SK-N-SH (cell line): ENCODE data around the gene BDNF.

ENCODE experiments used
- CTCF ChIP-seq: fragments of 200-600 bp; sonication (generic); IDR thresholded peaks from 2 replicates; pipeline ENCODE4 v1.6.1; 2017; ENCODE audit warnings: antibody characterized with exemption, mild to moderate bottlenecking, moderate library complexity
- EP300 ChIP-seq, 2 experiments: IDR thresholded peaks; 2 replicates each; pipeline versions ENCODE4 v1.4.0 to v1.6.1; 2012; ENCODE audit warnings: borderline replicate concordance in 1 of 2, low read depth in 1 of 2, low read length in 1 of 2
- EZH2phosphoT487 ChIP-seq: fragments of 200-600 bp; sonication (generic); IDR thresholded peaks from 2 replicates; pipeline ENCODE4 v1.6.1; 2017; ENCODE audit warnings: low read depth, mixed run types, mild to moderate bottlenecking, antibody characterized with exemption, moderate library complexity, borderline replicate concordance
- FOSL2 ChIP-seq: IDR thresholded peaks from 2 replicates; pipeline ENCODE4 v1.4.0; 2012; ENCODE audit warnings: low read depth, mild to moderate bottlenecking, moderate library complexity, borderline replicate concordance
- MXI1 ChIP-seq: IDR thresholded peaks from 2 replicates; pipeline ENCODE4 v1.6.1; 2012; ENCODE audit warnings: mild to moderate bottlenecking, low read depth, low read length, improper control_type of control experiment
- POLR2AphosphoS5 ChIP-seq: IDR thresholded peaks from 2 replicates; pipeline ENCODE4 v1.6.1; 2012; ENCODE audit warnings: low read depth, low read length
- RAD21 ChIP-seq: IDR thresholded peaks from 2 replicates; pipeline ENCODE4 v1.6.1; 2012; ENCODE audit warnings: mild to moderate bottlenecking, low read length
- REST ChIP-seq: IDR thresholded peaks from 2 replicates; pipeline ENCODE4 v1.6.1; 2012; ENCODE audit warnings: mild to moderate bottlenecking, low read depth, low read length, moderate library complexity
- RFX5 ChIP-seq: IDR thresholded peaks from 2 replicates; pipeline ENCODE4 v1.6.1; 2012; ENCODE audit warnings: mild to moderate bottlenecking, improper control_type of control experiment, low read length
- RXRA ChIP-seq: IDR thresholded peaks from 2 replicates; pipeline ENCODE4 v1.4.0; 2012; ENCODE audit warnings: low read depth, mild to moderate bottlenecking, borderline replicate concordance
- TEAD4 ChIP-seq: IDR thresholded peaks from 2 replicates; pipeline ENCODE4 v1.4.0; 2012; ENCODE audit warnings: mild to moderate bottlenecking, borderline replicate concordance; ENCODE audit not compliant: insufficient read depth
- USF1 ChIP-seq: IDR thresholded peaks from 2 replicates; pipeline ENCODE4 v1.4.0; 2012; ENCODE audit warnings: low read depth, borderline replicate concordance

- TF ChIP-seq CTCF = no peak
- no peak for TF ChIP-seq TEAD4
- TF ChIP-seq EZH2phosphoT487 = no peak
- no peak for TF ChIP-seq RFX5
- no peak for TF ChIP-seq RAD21
- no peak for TF ChIP-seq POLR2AphosphoS5
- TF ChIP-seq REST = no peak
- no peak for TF ChIP-seq FOSL2
- TF ChIP-seq MXI1 = no peak
- TF ChIP-seq EP300 (IDR thresholded peaks at IDR 0.05; ENCODE audit: borderline replicate concordance in 1 of 2, low read depth in 1 of 2, low read length in 1 of 2) = no peak
- no peak for TF ChIP-seq USF1
- TF ChIP-seq RXRA = no peak
Observed at GRCh38 chr11:27660171-27660570, 40.1 kb downstream of the BDNF start.
